Measurements from ENCODE around the gene LALBA.
"Not testable (repeated sequence)": the region's sequence is repeated elsewhere in the genome, so short reads cannot be mapped to it uniquely, and the experiment has no call there.

LALBA gene

DNA sequence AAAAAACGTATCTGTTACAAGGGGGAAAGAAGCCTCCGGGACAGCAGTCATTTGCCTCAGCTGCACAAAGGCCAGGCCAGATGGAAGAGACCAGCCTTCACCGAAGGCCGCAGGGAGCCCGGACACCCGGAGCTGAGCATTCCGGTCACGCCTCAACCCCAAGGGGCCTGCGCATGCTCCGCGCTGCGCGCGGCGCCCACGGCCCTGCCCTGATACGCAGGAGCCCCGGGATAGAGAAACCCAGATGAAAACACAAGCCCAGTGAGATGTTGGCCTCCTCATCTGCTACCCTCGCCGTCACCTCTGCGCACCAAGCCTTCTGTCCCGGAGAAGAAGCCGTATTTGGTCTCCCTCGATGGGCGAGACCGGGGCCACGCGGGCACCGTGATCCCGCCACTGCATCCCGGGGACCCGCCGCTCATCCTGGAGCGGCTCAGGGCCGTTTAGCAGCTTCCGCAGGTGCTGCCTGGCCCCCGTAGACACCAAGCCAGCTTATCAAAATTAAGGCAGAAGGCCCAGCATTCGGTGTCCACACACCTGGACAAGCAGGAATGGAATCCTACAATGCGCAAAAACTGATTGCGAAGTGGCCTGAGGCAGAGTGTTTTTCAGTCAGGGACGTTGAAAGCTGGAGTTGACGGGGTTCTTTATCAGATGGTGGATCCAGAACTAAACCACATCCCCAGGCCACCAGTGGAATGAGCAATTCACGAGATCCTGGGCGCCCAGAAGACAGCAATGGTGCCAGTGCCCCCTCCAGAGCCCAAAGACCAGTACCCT is 41.8 kb downstream of the LALBA start:
- DNase-seq = no peak

GRCh38 chr12:48525332-48525731 is 44.5 kb downstream of the LALBA start, which contains the start of gene OR8S1:
OR8S1 (plus strand) TSS chr12:48525632; CDS start chr12:48525632, 0 bp downstream.
- DNase-seq = no peak

GRCh38 chr12:48520381-48520780 is 49.5 kb downstream of the LALBA start:
- not testable (repeated sequence) for DNase-seq

All from stimulated activated CD4-positive, alpha-beta T cell treated with anti-CD3 and anti-CD28 coated beads, Interleukin-1b, Interleukin-23, amount 100 ng/mL, for 48 hours (primary cell).